SK-N-SH treated with all-trans-retinoic acid at 6 μM for 48 hours (cell line): Measurements from ENCODE around the gene VCL.

Experiments used
- CSRNP3 ChIP-seq: fragments of 250-450 bp; sonication (Bioruptor Pico); IDR thresholded peaks from 2 replicates; pipeline ENCODE4 v1.5.1; 2021; ENCODE audit warnings: mild to moderate bottlenecking, moderate library complexity
- ESRRG ChIP-seq: fragments of 250-450 bp; sonication (Bioruptor Pico); IDR thresholded peaks from 2 replicates; pipeline ENCODE4 v1.6.1; 2021; ENCODE audit warnings: mild to moderate bottlenecking
- POU6F1 ChIP-seq: fragments of 250-450 bp; sonication (Bioruptor Pico); IDR thresholded peaks from 2 replicates; pipeline ENCODE4 v1.8.0; 2021; ENCODE audit warnings: low read depth, mild to moderate bottlenecking, moderate library complexity, borderline replicate concordance
- PPARA ChIP-seq: fragments of 250-450 bp; sonication (Bioruptor Pico); IDR thresholded peaks from 2 replicates; pipeline ENCODE4 v1.5.0; 2020; ENCODE audit warnings: mild to moderate bottlenecking, borderline replicate concordance
- TOX ChIP-seq: fragments of 250-450 bp; sonication (Bioruptor Pico); IDR thresholded peaks from 2 replicates; pipeline ENCODE4 v1.8.0; 2021; ENCODE audit warnings: mild to moderate bottlenecking, moderate library complexity, borderline replicate concordance
- ZC3H10 ChIP-seq: fragments of 250-450 bp; sonication (Bioruptor Pico); IDR thresholded peaks from 2 replicates; pipeline ENCODE4 v1.5.1; 2021; ENCODE audit warnings: mild to moderate bottlenecking, moderate library complexity
- ZFP3 ChIP-seq: fragments of 250-450 bp; sonication (Bioruptor Pico); IDR thresholded peaks from 2 replicates; pipeline ENCODE4 v1.5.0; 2020; ENCODE audit warnings: mild to moderate bottlenecking, moderate library complexity
- ZFP30 ChIP-seq: fragments of 450-650 bp; formaldehyde crosslinking; IDR thresholded peaks from 2 replicates; pipeline ENCODE4 v1.5.0; 2022; ENCODE audit warnings: mild to moderate bottlenecking, moderate library complexity
- TF ChIP-seq, protein P1 (sequence below): fragments of 250-450 bp; sonication (Bioruptor Pico); IDR thresholded peaks from 2 replicates; pipeline ENCODE4 v1.5.1; 2020; ENCODE audit warnings: low read depth, mild to moderate bottlenecking, moderate library complexity
- TF ChIP-seq, protein P2 (sequence below): fragments of 250-450 bp; sonication (Bioruptor Pico); IDR thresholded peaks from 2 replicates; pipeline ENCODE4 v1.8.0; 2020; ENCODE audit warnings: mild to moderate bottlenecking, moderate library complexity, borderline replicate concordance

DNA sequence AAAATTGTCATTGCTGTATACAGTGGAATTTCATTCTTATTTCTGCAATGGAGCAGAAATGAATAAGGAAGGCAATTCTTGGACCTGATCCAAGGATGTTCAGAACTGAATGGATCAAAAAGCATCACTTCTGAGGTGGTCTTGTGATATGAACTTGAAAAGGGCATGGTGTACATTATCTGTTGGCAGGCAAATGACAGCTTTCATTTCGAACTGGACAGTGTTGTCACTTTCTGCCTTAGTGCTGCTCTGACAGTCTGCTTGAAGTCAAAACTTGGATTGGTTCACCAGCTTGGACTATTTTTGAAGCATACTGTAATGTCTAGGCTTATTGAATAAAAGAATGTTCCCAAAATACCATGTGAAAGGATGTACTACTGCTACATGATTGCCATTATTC, 52.0 kb downstream of the VCL start:
- TF ChIP-seq, protein P1, sequence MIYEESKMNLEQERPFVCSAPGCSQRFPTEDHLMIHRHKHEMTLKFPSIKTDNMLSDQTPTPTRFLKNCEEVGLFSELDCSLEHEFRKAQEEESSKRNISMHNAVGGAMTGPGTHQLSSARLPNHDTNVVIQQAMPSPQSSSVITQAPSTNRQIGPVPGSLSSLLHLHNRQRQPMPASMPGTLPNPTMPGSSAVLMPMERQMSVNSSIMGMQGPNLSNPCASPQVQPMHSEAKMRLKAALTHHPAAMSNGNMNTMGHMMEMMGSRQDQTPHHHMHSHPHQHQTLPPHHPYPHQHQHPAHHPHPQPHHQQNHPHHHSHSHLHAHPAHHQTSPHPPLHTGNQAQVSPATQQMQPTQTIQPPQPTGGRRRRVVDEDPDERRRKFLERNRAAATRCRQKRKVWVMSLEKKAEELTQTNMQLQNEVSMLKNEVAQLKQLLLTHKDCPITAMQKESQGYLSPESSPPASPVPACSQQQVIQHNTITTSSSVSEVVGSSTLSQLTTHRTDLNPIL (CRISPR knock-in tag), result no peak
- TF ChIP-seq ZFP30 (CRISPR knock-in tag) (no peak), ZFP3 (no peak), ZC3H10 (no peak), PPARA (CRISPR knock-in tag) (no peak), POU6F1 (CRISPR knock-in tag) (no peak), CSRNP3 (no peak), TOX (CRISPR knock-in tag) (no peak), ESRRG (no peak)
- TF ChIP-seq, protein P2, sequence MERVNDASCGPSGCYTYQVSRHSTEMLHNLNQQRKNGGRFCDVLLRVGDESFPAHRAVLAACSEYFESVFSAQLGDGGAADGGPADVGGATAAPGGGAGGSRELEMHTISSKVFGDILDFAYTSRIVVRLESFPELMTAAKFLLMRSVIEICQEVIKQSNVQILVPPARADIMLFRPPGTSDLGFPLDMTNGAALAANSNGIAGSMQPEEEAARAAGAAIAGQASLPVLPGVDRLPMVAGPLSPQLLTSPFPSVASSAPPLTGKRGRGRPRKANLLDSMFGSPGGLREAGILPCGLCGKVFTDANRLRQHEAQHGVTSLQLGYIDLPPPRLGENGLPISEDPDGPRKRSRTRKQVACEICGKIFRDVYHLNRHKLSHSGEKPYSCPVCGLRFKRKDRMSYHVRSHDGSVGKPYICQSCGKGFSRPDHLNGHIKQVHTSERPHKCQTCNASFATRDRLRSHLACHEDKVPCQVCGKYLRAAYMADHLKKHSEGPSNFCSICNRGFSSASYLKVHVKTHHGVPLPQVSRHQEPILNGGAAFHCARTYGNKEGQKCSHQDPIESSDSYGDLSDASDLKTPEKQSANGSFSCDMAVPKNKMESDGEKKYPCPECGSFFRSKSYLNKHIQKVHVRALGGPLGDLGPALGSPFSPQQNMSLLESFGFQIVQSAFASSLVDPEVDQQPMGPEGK (CRISPR knock-in tag), result no peak
